Endodermal cell (in vitro differentiated cells): ENCODE measurements around the gene FUOM. TPM values are rescaled to one million over a fixed set of nuclear protein-coding genes. Genes with fewer than 3 reads are reported as not detected.

Experiments
- DNase-seq: peaks from one replicate; pipeline ENCODE4 v3.0.0-alpha.2; 2017
- H3K27ac ChIP-seq: 2 replicates; pipeline ENCODE4 v1.5.1; 2013; ENCODE audit warnings: mild to moderate bottlenecking, low read depth, low read length, moderate library complexity
- H3K27me3 ChIP-seq: 2 replicates; pipeline ENCODE4 v1.6.1; 2013; ENCODE audit warnings: mild to moderate bottlenecking, low read length, moderate library complexity; ENCODE audit not compliant: insufficient read depth, control insufficient read depth, poor library complexity, severe bottlenecking
- H3K36me3 ChIP-seq: 2 replicates; pipeline ENCODE4 v1.7.0; 2013; ENCODE audit warnings: mild to moderate bottlenecking, low read length, moderate library complexity; ENCODE audit not compliant: control insufficient read depth, insufficient read depth
- H3K4me1 ChIP-seq: one replicate; pipeline ENCODE4 v1.7.0; 2013; ENCODE audit warnings: low read length; ENCODE audit not compliant: control insufficient read depth, insufficient read depth
- H3K4me3 ChIP-seq: 2 replicates; pipeline ENCODE4 v1.5.1; 2013; ENCODE audit warnings: mild to moderate bottlenecking, low read length, moderate library complexity
- H3K9ac ChIP-seq: 2 replicates; pipeline ENCODE4 v1.6.1; 2013; ENCODE audit warnings: mild to moderate bottlenecking, low read length, moderate library complexity; ENCODE audit not compliant: poor library complexity, severe bottlenecking; ENCODE audit errors: extremely low read depth
- H3K9me3 ChIP-seq: 2 replicates; pipeline ENCODE4 v1.6.1; 2013; ENCODE audit warnings: mild to moderate bottlenecking, low read length, moderate library complexity; ENCODE audit not compliant: control insufficient read depth
- H3K27ac Mint-ChIP-seq: 2 replicates; pipeline ENCODE4 v1.8.0; 2020; ENCODE audit warnings: mixed read lengths
- H3K27me3 Mint-ChIP-seq: 2 replicates; pipeline ENCODE4 v1.8.0; 2021; ENCODE audit warnings: mild to moderate bottlenecking, mixed read lengths; ENCODE audit not compliant: insufficient read depth
- H3K36me3 Mint-ChIP-seq: 2 replicates; pipeline ENCODE4 v1.8.0; 2020; ENCODE audit warnings: low read depth, mixed read lengths
- H3K4me1 Mint-ChIP-seq: 2 replicates; pipeline ENCODE4 v1.8.0; 2020; ENCODE audit warnings: mixed read lengths
- H3K4me3 Mint-ChIP-seq: 2 replicates; pipeline ENCODE4 v1.8.0; 2020; ENCODE audit warnings: mild to moderate bottlenecking, moderate library complexity, mixed read lengths
- H3K9me3 Mint-ChIP-seq: 2 replicates; pipeline ENCODE4 v1.8.0; 2020; ENCODE audit warnings: mild to moderate bottlenecking, mixed read lengths
- WGBS, 2 experiments: methylation state at CpG; one replicate each; pipeline versions ENCODE4 v1.1.5 to v1.1.7; 2013; ENCODE audit warnings: missing lambda C conversion rate in 2 of 2, mixed read lengths in 1 of 2; ENCODE audit not compliant: insufficient coverage in 1 of 2, insufficient read length in 1 of 2; 5-methylcytosine and 5-hydroxymethylcytosine counted together
- total RNA-seq, 2 donors: library from RNA; stranded (reverse); fragmentation: NEBNext Ultra II Directional in 1 of 2; extraction: Animal tissue kit (Norgen Biotek cat#: 25700) in 1 of 2; gene quantifications; 2 replicates in 1 of 2; 3 replicates in 1 of 2; pipeline ENCODE4 v1.2.1, GENCODE V29; 2021
- TF ChIP-seq, protein P1 (sequence below): fragments of 200-600 bp; sonication (generic); conservative IDR thresholded peaks from 2 replicates; pipeline ENCODE4 v1.5.0; 2021; ENCODE audit warnings: antibody characterized with exemption, mild to moderate bottlenecking

The FUOM gene
- total RNA-seq, 2 donors from 2014 or later = 81.0 to 83.9 TPM

DNA sequence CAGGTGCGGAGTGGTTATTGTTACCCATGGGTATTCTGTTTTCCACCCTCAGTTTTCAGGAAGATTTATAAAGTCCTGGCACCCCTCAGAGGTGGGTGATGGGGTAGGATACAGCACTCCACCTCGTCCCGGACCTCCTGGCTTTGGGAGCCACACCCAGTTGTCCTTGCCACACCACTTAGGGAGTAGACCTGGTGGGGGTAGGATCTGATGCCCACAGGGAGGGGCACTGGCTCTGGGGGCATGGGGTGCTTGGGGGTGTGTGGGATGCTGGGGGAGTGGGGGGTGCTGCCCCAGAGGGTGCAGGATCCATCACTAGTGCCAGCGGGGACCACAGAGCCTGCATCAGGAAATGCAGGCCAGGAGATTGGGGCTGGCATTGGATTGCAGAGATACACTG lies 44.6 kb downstream of the FUOM start:
- Histone ChIP-seq H3K36me3 (peaks cover 24% of the 10 kb centered on the region), H3K4me3 (no peak overlapping the region), H3K9ac (no peak overlapping the region), H3K4me1 (no peaks in the 10 kb centered on the region), H3K9me3 (no peaks in the 10 kb centered on the region), H3K27ac (no peak overlapping the region), H3K27me3 (no peaks in the 10 kb centered on the region)
- peaks cover 5% of the 10 kb centered on the region for H3K27me3 Mint-ChIP-seq
- TF ChIP-seq, protein P1, sequence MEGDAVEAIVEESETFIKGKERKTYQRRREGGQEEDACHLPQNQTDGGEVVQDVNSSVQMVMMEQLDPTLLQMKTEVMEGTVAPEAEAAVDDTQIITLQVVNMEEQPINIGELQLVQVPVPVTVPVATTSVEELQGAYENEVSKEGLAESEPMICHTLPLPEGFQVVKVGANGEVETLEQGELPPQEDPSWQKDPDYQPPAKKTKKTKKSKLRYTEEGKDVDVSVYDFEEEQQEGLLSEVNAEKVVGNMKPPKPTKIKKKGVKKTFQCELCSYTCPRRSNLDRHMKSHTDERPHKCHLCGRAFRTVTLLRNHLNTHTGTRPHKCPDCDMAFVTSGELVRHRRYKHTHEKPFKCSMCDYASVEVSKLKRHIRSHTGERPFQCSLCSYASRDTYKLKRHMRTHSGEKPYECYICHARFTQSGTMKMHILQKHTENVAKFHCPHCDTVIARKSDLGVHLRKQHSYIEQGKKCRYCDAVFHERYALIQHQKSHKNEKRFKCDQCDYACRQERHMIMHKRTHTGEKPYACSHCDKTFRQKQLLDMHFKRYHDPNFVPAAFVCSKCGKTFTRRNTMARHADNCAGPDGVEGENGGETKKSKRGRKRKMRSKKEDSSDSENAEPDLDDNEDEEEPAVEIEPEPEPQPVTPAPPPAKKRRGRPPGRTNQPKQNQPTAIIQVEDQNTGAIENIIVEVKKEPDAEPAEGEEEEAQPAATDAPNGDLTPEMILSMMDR = no peak
- no peak overlapping the region for H3K27ac Mint-ChIP-seq
- H3K4me3 Mint-ChIP-seq = no peak overlapping the region
- WGBS, 2 experiments = 89 to 98% methylated on average over 3 to 4 of the region's 4 CpGs
- peaks cover 22% of the 10 kb centered on the region for H3K36me3 Mint-ChIP-seq
- H3K9me3 Mint-ChIP-seq = no peaks in the 10 kb centered on the region
- no peak for DNase-seq
- peaks cover under 1% of the 10 kb centered on the region for H3K4me1 Mint-ChIP-seq

DNA sequence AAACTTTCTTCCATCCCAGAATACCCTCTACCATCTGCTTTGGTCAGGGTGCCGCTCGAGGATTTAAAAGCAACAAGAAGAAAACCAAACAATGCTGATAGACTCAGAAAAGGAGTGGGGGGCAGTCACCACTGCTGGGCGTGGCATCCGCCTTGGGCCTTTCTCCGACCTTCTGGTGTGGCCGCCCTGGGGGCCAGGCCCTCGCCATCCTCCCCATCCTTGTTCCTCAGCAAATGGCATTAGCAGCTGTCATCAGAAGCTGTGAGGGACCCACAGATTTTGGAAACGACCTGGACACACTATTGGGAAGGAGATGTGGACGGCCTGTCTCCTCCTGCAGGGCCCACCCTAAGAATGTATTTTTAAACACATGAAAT lies 45.1 kb downstream of the FUOM start:
- Histone ChIP-seq H3K4me1 (no peaks in the 10 kb centered on the region), H3K9me3 (no peaks in the 10 kb centered on the region), H3K27me3 (no peaks in the 10 kb centered on the region), H3K9ac (no peak overlapping the region), H3K36me3 (peaks cover 24% of the 10 kb centered on the region), H3K27ac (no peak overlapping the region), H3K4me3 (no peak overlapping the region)
- no peak for DNase-seq
- Mint-ChIP-seq H3K27me3 (peaks cover 5% of the 10 kb centered on the region), H3K9me3 (no peaks in the 10 kb centered on the region), H3K4me1 (peaks cover 5% of the 10 kb centered on the region), H3K36me3 (peaks cover 22% of the 10 kb centered on the region), H3K4me3 (no peak overlapping the region), H3K27ac (no peak overlapping the region)
- TF ChIP-seq, protein P1 = no peak
- 87 to 95% methylated on average over 5 to 9 of the region's 9 CpGs for WGBS, 2 experiments

DNA sequence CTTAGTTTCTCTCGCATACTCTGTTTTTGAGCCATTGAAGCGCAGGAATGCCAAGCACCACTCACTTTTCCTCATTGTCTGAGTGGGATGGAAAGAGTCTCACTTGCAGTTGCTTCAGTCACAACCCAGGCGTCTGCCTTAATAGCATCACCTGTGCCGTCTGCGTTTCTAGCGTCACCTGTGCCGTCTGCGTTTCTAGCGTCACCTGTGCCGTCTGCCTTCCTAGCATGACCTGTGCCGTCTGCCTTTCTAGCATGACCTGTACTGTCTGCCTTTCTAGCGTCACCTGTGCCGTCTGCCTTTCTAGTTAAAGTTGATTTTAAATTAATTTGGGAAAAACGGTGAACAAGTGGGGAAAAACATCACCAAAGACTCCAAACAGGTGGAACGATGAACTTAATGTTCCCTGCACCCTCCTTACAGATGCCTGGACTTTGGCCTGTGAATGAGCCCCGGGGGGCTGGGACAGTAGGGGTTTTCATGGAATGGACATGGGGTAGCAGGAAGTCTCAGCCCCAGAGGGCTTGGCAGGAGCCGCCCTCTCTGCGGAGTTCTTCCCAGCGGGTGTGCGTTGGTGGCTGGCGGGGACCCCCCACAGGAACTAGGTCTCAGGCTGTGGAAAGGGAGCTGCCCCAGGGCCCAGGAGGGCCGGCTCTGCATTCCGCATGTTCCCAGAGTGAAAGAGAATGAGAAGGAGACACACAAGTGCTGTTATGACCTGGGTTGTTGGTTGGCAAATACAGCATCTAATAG lies 45.6 kb downstream of the FUOM start:
- Mint-ChIP-seq H3K9me3 (no peaks in the 10 kb centered on the region), H3K27me3 (peaks cover 5% of the 10 kb centered on the region), H3K4me1 (peaks cover 8% of the 10 kb centered on the region), H3K4me3 (no peak overlapping the region), H3K36me3 (peaks cover 22% of the 10 kb centered on the region), H3K27ac (no peak overlapping the region)
- no peak overlapping the region for H3K9ac ChIP-seq
- H3K4me1 ChIP-seq = peaks cover under 1% of the 10 kb centered on the region
- no peaks in the 10 kb centered on the region for H3K9me3 ChIP-seq
- no peak overlapping the region for H3K27ac ChIP-seq
- TF ChIP-seq, protein P1 = no peak
- H3K4me3 ChIP-seq = no peak overlapping the region
- 93 to 95% methylated on average over 13 to 23 of the region's 23 CpGs for WGBS, 2 experiments
- peaks cover 24% of the 10 kb centered on the region for H3K36me3 ChIP-seq
- DNase-seq = no peak
- no peaks in the 10 kb centered on the region for H3K27me3 ChIP-seq
